ENCODE results near the gene ARHGAP15.

DNA sequence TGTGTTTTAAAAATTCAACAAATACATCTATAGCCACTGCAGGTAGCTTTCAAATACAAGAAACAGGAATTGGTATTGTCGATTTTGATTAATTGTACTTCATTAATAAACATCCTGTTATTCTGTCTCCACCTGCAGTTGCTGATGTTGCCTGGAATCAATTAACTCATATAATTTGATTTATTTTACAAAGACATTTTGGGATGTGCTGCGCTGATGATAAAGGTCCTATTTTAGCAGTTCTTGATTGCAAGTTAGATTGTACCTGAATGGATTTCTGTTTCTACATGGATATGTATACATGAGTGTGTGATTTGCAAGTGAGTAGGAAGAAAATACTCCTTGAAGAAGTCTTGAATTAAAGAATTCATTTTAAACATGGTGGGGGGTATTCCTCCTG, 605.3 kb downstream of the ARHGAP15 start:
- TF ChIP-seq POLR2AphosphoS5 (IDR thresholded peaks at IDR 0.05; ENCODE audit: borderline replicate concordance, low read depth, low read length) (no peak), FOXP2 (optimal IDR thresholded peaks at IDR 0.05; ENCODE audit: control extremely low read depth, extremely low read length, insufficient read depth) (no peak), EZH2 (IDR thresholded peaks at IDR 0.05) (no peak)
